ENCODE data around the gene ZMIZ1.

DNA sequence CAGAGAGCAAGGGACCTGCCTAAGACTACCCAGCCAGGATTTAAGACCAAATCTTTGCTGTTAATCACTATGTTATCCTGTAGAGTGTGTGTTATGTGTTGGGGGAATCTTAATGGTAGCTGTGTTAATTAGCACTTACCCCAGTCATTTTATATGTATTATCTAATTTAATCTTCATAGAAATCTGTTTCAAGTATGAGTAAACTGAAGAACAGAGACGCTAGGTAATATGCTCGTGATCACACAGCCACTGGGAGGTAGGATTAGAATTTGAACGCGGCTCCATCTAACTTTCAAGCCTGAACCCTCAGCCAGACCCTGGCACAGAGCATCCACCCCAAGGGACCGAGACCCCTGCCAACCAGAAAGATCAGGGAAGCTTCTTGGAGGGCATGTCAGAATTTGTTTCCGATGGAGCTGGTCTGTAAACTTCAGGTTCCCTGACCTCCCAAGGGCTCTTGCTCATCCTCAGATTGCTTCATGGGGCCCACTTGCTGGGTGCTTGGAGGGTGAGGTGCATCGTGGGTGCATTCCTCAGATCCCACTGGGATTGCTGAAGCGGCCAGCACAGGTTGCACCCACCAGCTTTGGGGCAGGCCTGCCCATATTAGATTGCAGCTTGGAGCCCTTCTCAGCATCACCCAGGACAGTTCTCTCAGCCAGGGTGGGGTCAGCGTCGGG is 105.0 kb downstream of the ZMIZ1 start:
- TF ChIP-seq YY1 (IDR thresholded peaks at IDR 0.05; ENCODE audit: insufficient read depth, insufficient read length) = no peak
- no peak for TF ChIP-seq SUZ12 (IDR thresholded peaks at IDR 0.05; ENCODE audit: extremely low read depth, insufficient read depth, insufficient read length)
- no peak for TF ChIP-seq ZNF274 (IDR thresholded peaks at IDR 0.05; ENCODE audit: low read depth, low read length)

All from NT2/D1 (cell line).